Body of pancreas (tissue), 4 donors: ENCODE results near the gene ATP5PD. TPM values are rescaled to one million over a fixed set of nuclear protein-coding genes. Genes with fewer than 3 reads are reported as not detected.

Source experiments
- ATAC-seq: fragments of 150-250 bp; one replicate; pipeline ENCODE4 v1.9.1; 2016
- DNase-seq, 4 donors: peaks; one replicate each; pipeline ENCODE4 v3.0.0-alpha.2; 2019
- H3K27ac ChIP-seq, 4 donors: fragments of 200-600 bp; sonication (generic); 1 replicate in 3 of 4; 2 replicates in 1 of 4; pipeline versions ENCODE4 v1.5.1 to v1.6.1; 2016 to 2019; ENCODE audit warnings: mild to moderate bottlenecking in 1 of 4, mixed read lengths in 1 of 4, moderate library complexity in 1 of 4
- H3K27me3 ChIP-seq, 2 donors: fragments of 200-600 bp; sonication (generic); one replicate each; pipeline ENCODE4 v1.6.0; 2016; ENCODE audit warnings: mild to moderate bottlenecking in 1 of 2
- H3K36me3 ChIP-seq, 2 donors: fragments of 200-600 bp; sonication (generic); replicated peaks in 1 of 2; 2 replicates each; pipeline ENCODE4 v1.5.1; 2016; ENCODE audit warnings: low read depth in 2 of 2; ENCODE audit not compliant: insufficient read depth in 1 of 2
- H3K4me1 ChIP-seq: fragments of 200-600 bp; sonication (generic); one replicate; pipeline ENCODE4 v1.6.0; 2016
- H3K4me3 ChIP-seq, 2 donors: fragments of 200-600 bp; sonication (generic); 1 replicate in 1 of 2; 2 replicates in 1 of 2; pipeline ENCODE4 v1.5.1; 2016 to 2019
- H3K9me3 ChIP-seq, 3 donors: fragments of 200-600 bp; sonication (generic); 1 replicate in 2 of 3; 2 replicates in 1 of 3; pipeline ENCODE4 v1.5.1; 2016
- CTCF ChIP-seq, 7 experiments: fragments of 450-650 bp in 4 of 7; fragments of 200-600 bp in 3 of 7; sonication (generic) in 3 of 7; IDR thresholded peaks; one replicate each; pipeline ENCODE4 v1.5.1; 2016 to 2019; ENCODE audit warnings: antibody characterized with exemption in 7 of 7
- POLR2A ChIP-seq, 3 donors: fragments of 450-650 bp; IDR thresholded peaks; one replicate each; pipeline ENCODE4 v1.6.1; 2016; ENCODE audit warnings: antibody characterized with exemption in 3 of 3, mild to moderate bottlenecking in 2 of 3
- WGBS, 2 donors: methylation state at CpG; one replicate each; pipeline ENCODE4 v1.1.5; 2017; 5-methylcytosine and 5-hydroxymethylcytosine counted together
- intact Hi-C: fragments of 100-400 bp; cut with DNase I; formaldehyde crosslinking; loops from one replicate; pipeline ENCODE4 v1.15.1; 2023
- total RNA-seq, 2 donors: library from RNA; depleted of rRNA; stranded (reverse); fragments of >200 nt; gene quantifications; one replicate each; pipeline ENCODE4 v1.1.0, GENCODE V29; 2016

The ATP5PD gene
- total RNA-seq, 2 donors from 2014 or later = 105 to 131 TPM

DNA sequence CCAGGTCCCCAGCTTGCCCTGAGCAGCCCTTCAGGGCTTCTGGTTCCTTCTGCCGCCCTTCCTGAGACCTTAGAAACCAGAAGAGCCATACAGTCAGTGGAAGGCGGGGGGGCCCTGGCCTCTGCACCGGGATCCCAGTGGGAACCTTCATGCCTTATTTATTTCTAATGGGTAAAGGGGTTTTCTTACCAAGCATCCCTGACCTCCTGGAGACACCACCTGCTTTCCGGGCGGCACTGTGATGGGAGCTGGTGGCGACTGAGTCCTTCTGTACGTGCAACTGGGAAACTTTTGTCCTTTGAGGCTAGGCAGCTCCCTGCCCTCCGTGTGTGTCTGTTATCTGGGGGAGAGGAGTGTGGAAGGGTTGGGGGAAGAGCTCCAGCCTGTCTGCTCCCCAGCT, 41.5 kb downstream of the ATP5PD start:
- intact Hi-C loops = no loop called here
- no peaks in the 10 kb centered on the region for H3K27me3 ChIP-seq
- WGBS, 2 donors = 78 to 90% methylated on average over 8 of the region's 8 CpGs
- no peak overlapping the region for H3K27ac ChIP-seq
- no peaks in the 10 kb centered on the region for H3K36me3 ChIP-seq
- no peaks in the 10 kb centered on the region for H3K9me3 ChIP-seq
- ATAC-seq = no peak
- no peak for DNase-seq
- no peak overlapping the region for H3K4me3 ChIP-seq
- TF ChIP-seq CTCF (IDR thresholded peaks at IDR 0.05) (no peak), POLR2A (IDR thresholded peaks at IDR 0.05) (no peak)
- no peaks in the 10 kb centered on the region for H3K4me1 ChIP-seq

GRCh38 chr17:75004371-75004770, 42.4 kb downstream of the ATP5PD start:
- DNase-seq (no peak), ATAC-seq (no peak)
- Histone ChIP-seq H3K9me3 (no peaks in the 10 kb centered on the region), H3K4me3 (no peak overlapping the region), H3K36me3 (no peaks in the 10 kb centered on the region), H3K4me1 (no peaks in the 10 kb centered on the region), H3K27ac (no peak overlapping the region), H3K27me3 (no peaks in the 10 kb centered on the region)
- intact Hi-C loops = no loop called here
- no peak for TF ChIP-seq CTCF (IDR thresholded peaks at IDR 0.05)
- TF ChIP-seq POLR2A (IDR thresholded peaks at IDR 0.05) = no peak
- 92 to 100% methylated on average over 1 to 2 of the region's 3 CpGs for WGBS, 2 donors

DNA sequence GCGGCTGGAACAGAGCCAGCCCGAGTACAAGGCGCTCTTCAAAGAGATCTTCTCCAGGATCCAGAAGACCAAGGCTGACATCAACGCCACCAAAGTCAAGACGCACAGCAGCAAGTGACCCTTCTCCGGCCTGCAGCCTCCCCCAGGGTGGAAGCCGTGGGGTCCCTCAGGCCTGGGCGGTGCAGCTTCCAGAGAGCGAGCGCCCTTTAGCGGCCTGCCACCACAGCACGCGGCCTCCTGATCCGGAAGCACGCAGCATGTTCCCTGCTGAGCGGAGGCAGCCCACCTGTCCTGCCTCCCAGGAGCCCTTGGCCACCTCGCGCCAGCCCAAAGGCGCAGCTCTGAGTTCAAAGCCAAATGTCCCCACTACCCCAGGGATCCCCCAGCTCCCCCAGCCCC, 42.8 kb downstream of the ATP5PD start:
- ATAC-seq (no peak), DNase-seq (no peak)
- no peak overlapping the region for H3K4me3 ChIP-seq
- no peaks in the 10 kb centered on the region for H3K27me3 ChIP-seq
- no peaks in the 10 kb centered on the region for H3K4me1 ChIP-seq
- H3K27ac ChIP-seq = no peak overlapping the region
- no peaks in the 10 kb centered on the region for H3K36me3 ChIP-seq
- no peaks in the 10 kb centered on the region for H3K9me3 ChIP-seq
- TF ChIP-seq CTCF (IDR thresholded peaks at IDR 0.05) = no peak
- TF ChIP-seq POLR2A (IDR thresholded peaks at IDR 0.05) = no peak
- WGBS, 2 donors = 92 to 95% methylated on average over 13 to 18 of the region's 19 CpGs
- intact Hi-C loops = no loop called here

DNA sequence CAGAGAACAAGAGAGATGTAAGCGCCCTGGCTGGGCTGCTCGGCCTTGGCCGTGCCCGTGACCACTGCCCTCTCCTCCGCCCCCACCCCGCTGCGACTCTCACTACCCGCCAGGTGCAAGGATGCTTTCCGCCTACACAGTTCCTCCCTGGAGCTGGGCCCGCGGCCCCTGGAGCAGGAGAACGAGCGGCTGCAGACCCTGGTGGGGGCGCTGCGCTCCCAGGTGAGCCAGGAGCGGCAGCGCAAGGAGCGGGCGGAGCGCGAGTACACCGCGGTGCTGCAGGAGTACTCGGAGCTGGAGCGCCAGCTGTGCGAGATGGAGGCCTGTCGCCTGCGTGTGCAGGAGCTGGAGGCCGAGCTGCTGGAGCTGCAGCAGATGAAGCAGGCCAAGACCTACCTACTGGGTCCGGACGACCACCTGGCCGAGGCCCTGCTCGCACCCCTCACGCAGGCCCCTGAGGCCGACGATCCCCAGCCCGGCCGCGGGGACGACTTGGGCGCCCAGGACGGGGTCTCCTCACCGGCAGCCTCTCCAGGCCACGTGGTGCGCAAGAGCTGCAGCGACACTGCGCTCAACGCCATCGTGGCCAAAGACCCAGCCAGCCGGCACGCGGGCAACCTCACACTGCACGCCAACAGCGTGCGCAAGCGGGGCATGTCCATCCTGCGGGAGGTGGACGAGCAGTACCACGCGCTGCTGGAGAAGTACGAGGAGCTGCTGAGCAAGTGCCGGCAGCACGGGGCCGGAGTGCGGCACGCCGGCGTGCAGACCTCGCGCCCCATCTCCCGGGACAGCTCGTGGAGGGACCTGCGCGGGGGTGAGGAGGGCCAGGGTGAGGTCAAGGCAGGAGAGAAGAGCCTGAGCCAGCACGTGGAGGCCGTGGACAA, 43.5 kb downstream of the ATP5PD start:
- WGBS, 2 donors = 77 to 84% methylated on average over 26 to 63 of the region's 76 CpGs
- Histone ChIP-seq H3K4me3 (no peak overlapping the region), H3K27ac (no peak overlapping the region), H3K27me3 (no peaks in the 10 kb centered on the region), H3K9me3 (no peaks in the 10 kb centered on the region), H3K4me1 (no peaks in the 10 kb centered on the region), H3K36me3 (no peaks in the 10 kb centered on the region)
- intact Hi-C loops = no loop called here
- no peak for TF ChIP-seq POLR2A (IDR thresholded peaks at IDR 0.05)
- no peak for TF ChIP-seq CTCF (IDR thresholded peaks at IDR 0.05)
- DNase-seq (no peak), ATAC-seq (no peak)
